PFSK-1 (cell line): Measurements from ENCODE around the gene DNAJB8.

Source experiments
- POLR2AphosphoS5 ChIP-seq: IDR thresholded peaks from 2 replicates; pipeline ENCODE4 v1.6.1; 2012; ENCODE audit warnings: low read depth, mild to moderate bottlenecking, control low read depth, low read length, moderate library complexity
- SIN3A ChIP-seq: IDR thresholded peaks from 2 replicates; pipeline ENCODE4 v1.6.1; 2012; ENCODE audit warnings: mild to moderate bottlenecking, low read length, moderate library complexity, borderline replicate concordance; ENCODE audit not compliant: insufficient read depth
- TF ChIP-seq, protein P1 (sequence below), 2 experiments: IDR thresholded peaks; 2 replicates each; pipeline versions ENCODE4 v1.6.1 to v1.8.0; 2011 to 2012; ENCODE audit warnings: low read depth in 2 of 2, low read length in 2 of 2, control low read depth in 1 of 2, inconsistent platforms in 1 of 2, mild to moderate bottlenecking in 1 of 2, moderate library complexity in 1 of 2; ENCODE audit not compliant: insufficient read depth in 1 of 2

- TF ChIP-seq POLR2AphosphoS5 (no peak), SIN3A (no peak)
- TF ChIP-seq, protein P1, sequence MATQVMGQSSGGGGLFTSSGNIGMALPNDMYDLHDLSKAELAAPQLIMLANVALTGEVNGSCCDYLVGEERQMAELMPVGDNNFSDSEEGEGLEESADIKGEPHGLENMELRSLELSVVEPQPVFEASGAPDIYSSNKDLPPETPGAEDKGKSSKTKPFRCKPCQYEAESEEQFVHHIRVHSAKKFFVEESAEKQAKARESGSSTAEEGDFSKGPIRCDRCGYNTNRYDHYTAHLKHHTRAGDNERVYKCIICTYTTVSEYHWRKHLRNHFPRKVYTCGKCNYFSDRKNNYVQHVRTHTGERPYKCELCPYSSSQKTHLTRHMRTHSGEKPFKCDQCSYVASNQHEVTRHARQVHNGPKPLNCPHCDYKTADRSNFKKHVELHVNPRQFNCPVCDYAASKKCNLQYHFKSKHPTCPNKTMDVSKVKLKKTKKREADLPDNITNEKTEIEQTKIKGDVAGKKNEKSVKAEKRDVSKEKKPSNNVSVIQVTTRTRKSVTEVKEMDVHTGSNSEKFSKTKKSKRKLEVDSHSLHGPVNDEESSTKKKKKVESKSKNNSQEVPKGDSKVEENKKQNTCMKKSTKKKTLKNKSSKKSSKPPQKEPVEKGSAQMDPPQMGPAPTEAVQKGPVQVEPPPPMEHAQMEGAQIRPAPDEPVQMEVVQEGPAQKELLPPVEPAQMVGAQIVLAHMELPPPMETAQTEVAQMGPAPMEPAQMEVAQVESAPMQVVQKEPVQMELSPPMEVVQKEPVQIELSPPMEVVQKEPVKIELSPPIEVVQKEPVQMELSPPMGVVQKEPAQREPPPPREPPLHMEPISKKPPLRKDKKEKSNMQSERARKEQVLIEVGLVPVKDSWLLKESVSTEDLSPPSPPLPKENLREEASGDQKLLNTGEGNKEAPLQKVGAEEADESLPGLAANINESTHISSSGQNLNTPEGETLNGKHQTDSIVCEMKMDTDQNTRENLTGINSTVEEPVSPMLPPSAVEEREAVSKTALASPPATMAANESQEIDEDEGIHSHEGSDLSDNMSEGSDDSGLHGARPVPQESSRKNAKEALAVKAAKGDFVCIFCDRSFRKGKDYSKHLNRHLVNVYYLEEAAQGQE (IDR thresholded peaks at IDR 0.05; ENCODE audit: insufficient read depth in 1 of 2, low read depth in 2 of 2, low read length in 2 of 2), result no peak
These were observed 49.3 kb upstream of the DNAJB8 start for GRCh38 chr3:128515967-128516366.
